ENCODE results near the gene USP44.
"Not testable (repeated sequence)": the region's sequence is repeated elsewhere in the genome, so short reads cannot be mapped to it uniquely, and the experiment has no call there.

The USP44 gene

GRCh38 chr12:95551305-95551704 is at the start of gene USP44:
Gene USP44, minus strand, starts transcription at chr12:95551476. Its CDS starts 17,220 bp downstream, at chr12:95534256.
- no peak for DNase-seq (ENCODE audit: low read depth in 3 of 3)

- DNase-seq (ENCODE audit: low read depth in 3 of 3): no peak
Measured at GRCh38 chr12:95600567-95600966, 49.3 kb upstream of the USP44 start.

- no peak for DNase-seq (ENCODE audit: low read depth in 3 of 3)
Measured at GRCh38 chr12:95599880-95600279, 48.6 kb upstream of the USP44 start.

- no peak for DNase-seq (ENCODE audit: low read depth in 3 of 3)
Measured at GRCh38 chr12:95594136-95594535, 42.9 kb upstream of the USP44 start.

DNA sequence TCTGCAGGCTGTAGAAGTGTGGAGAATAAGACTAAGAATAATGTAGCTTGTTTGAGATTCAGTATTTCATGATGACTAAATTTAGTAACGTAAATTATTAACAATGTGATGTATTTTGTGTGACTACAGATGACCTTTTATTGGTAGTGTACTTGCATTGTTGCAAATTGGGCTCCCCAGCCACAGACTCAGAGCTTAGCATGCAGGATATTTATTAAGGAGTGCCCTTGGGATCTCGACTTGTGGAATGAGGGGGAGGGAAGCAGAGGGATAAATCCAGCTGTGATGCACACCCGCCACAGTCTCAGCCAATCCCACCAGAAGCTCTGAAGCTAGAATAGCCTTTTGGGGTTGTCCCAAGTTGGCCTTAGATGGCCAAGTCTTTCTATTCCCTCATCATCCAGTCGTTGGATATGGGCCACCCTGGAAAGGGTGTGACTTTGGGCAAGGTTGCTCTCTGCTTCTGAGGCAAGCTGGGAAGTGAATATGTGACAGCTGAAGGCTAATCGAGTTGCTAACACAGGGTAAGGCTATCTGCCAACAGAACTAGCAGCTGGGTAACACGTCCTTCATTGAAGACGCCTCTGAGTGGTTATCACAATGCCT is 42.1 kb upstream of the USP44 start:
- DNase-seq (ENCODE audit: low read depth in 3 of 3): no peak

DNA sequence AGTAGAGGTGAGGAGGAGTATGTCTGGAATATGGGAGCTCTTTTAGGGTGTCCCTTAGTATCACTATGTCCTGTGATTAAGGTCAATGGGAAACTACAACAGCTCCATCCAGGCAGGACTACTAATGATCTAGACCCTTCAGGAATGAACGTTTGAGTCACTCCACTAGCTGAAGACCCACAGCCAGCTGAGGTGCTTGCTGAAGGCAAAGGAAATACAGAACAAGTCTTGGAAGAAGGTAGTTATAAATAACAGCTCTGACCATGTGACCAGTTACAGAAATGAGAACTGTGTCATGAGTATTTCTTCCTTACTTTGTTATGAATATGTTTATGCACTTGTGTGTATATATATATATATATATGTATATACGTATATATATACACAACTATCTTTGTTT is 40.5 kb upstream of the USP44 start:
- no peak for DNase-seq (ENCODE audit: low read depth in 3 of 3)

GRCh38 chr12:95590775-95591174 is 39.5 kb upstream of the USP44 start:
- no peak for DNase-seq (ENCODE audit: low read depth in 3 of 3)

GRCh38 chr12:95583933-95584332 is 32.7 kb upstream of the USP44 start:
- no peak for DNase-seq (ENCODE audit: low read depth in 3 of 3)

DNA sequence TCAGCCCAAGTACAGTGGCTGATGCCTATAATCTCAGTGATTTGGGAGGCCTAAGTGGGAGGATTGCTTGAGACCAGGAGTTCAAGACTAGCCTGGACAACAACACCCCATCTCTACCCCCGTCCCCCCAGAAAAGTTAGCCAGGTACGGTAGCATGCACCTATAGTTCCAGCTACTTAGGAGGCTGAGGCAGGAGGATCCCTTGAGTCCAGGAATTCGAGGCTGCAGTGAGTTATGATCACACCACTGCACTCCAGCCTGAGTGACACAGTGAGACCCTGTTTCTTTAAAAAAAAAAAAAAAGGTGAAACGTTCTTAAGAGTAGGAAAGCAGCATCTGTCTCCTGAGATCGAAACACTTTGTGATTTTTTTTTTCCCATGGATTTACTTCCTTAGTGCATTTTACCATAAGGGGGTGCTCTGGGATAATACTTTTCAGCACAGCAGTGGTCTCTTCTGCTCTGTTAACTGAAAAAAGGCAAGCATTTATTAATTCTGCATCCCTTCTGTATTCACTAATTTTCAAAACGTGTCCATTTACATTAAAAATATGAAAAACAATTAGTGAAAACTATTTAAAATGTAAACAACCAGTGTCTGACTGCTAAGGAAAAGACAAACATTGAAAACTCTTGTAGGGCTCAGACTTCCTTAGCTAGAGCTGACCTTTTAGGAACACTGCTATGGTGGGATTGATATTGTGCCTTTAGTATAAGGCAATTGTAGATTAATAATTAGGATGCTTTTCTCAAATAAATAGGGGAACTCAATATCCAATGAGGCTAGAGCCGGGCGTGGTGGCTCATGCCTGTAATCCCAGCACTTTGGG is 31.2 kb upstream of the USP44 start:
- DNase-seq (ENCODE audit: low read depth in 3 of 3): no peak

GRCh38 chr12:95577820-95578219 is 26.5 kb upstream of the USP44 start:
- DNase-seq (ENCODE audit: low read depth in 3 of 3): no peak

- no peak for DNase-seq (ENCODE audit: low read depth in 3 of 3)
Measured at GRCh38 chr12:95574799-95575452, 23.6 kb upstream of the USP44 start.

DNA sequence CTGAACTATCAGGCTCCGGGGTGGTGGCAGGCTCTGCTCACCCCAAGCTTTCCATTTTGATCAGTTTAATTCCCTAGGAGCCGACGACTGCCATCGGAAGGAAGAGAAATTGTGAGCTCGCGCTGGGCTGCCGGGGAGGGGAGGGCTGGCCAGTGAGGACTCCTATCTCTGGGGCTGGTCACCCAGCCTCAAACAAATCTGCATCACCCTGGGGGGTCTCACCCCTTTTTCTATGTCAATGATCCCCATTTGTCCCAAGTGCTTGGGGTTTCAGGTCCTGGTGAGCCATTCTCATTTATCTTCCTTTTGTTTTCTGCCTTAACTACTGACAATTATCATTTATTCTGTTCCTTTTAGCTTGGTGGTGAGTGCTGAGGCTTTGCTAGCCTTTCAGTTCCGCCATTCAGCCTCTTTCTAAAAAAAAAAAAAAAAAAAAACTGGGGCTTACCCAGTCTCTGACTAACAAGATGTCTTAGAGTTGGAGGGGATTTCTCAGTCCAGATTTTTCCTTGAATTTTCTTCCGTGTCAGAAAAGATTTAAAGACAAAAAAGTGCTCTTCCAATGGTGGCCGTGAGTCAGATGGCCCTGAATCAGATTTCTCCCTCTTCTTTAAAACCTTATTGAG is 22.8 kb upstream of the USP44 start:
- DNase-seq (ENCODE audit: low read depth in 3 of 3): no peak

DNA sequence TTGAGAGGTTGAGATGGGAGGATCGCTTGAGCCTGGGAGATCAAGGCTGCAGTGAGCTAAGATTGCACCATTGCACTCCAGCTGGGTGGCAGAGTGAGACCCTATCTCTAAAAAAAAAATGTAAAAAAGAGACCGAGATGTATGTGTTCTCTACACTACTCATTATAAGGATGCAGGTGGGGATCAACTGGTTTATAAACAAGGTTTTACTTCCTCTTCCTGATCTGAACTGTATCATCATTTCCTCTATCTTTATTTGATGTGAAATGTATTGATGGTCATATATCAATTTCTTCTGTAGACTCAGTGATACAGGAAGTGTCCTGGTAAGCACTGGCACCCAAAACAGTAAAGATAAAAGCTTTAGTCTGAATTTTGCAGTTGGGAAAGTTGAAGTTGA is 20.1 kb upstream of the USP44 start:
- no peak for DNase-seq (ENCODE audit: low read depth in 3 of 3)

DNA sequence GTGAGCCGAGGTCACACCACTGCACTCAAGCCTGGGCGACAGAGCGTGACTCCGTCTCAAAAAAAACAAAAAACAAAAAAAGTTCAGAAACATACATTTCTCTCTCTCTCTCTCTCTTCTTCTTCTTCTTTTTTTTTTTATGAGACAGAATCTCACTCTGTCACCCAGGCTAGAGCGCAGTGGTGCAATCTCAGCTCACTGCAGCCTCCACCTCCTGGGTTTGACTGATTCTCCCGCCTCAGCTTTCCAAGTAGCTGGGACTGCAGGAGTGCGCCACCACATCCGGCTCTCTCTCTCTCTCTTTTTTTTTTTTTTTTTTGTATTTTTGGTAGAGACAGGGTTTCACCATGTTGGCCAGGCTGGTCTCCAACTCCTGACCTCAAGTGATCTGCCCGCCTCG is 16.8 kb upstream of the USP44 start:
- DNase-seq (ENCODE audit: low read depth in 3 of 3): not testable (repeated sequence)

DNA sequence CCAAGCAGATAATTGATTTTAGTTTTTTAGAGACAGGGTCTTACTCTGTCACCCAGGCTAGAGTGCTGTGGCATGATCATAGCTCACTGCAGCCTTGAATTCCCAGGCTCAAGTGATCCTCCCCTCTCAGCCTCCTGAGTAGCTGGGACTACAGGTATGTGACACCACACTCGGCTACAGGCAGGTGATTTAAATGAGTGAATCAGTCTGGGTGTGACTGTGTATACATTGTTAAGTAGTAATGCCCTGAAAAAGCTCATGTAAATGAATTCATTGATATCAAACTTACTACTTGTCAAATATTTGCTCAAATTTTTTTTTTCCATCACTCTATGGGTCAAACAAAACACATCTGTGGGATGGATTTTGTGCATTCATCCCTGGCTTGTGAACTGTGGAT is 6.3 kb upstream of the USP44 start:
- no peak for DNase-seq (ENCODE audit: low read depth in 3 of 3)

- DNase-seq (ENCODE audit: low read depth in 3 of 3): no peak
Measured at GRCh38 chr12:95554532-95555071, 3.3 kb upstream of the USP44 start.

- no peak for DNase-seq (ENCODE audit: low read depth in 3 of 3)
Measured at GRCh38 chr12:95553197-95553943, 2.1 kb upstream of the USP44 start.

GRCh38 chr12:95551913-95552516 is 739 bp upstream of the USP44 start:
- no peak for DNase-seq (ENCODE audit: low read depth in 3 of 3)

- no peak for DNase-seq (ENCODE audit: low read depth in 3 of 3)
Measured at GRCh38 chr12:95549392-95550084, 1.7 kb downstream of the USP44 start.

All from stimulated activated CD4-positive, alpha-beta T cell treated with anti-CD3 and anti-CD28 coated beads, TNF-alpha, amount 100 ng/mL, for 24 hours (primary cell).